HG02981 (cell line): ENCODE results near the gene PDLIM1.
"Not testable (repeated sequence)": the region's sequence is repeated elsewhere in the genome, so short reads cannot be mapped to it uniquely, and the experiment has no call there.

ENCODE experiments used
- ATAC-seq: cut with Tn5 transposase; IDR thresholded peaks from one replicate; pipeline ENCODE4 v1.9.1; 2021; ENCODE audit warnings: mild to moderate bottlenecking, moderate library complexity; ENCODE audit not compliant: unreplicated experiment

Gene PDLIM1

GRCh38 chr10:95243318-95243617 lies 47.5 kb downstream of the PDLIM1 start:
- no peak for ATAC-seq

- no peak for ATAC-seq
Observed at GRCh38 chr10:95242581-95243317, 48.1 kb downstream of the PDLIM1 start.

- no peak for ATAC-seq
Observed at GRCh38 chr10:95241533-95241932, 49.3 kb downstream of the PDLIM1 start.

GRCh38 chr10:95240811-95241210 lies 50.0 kb downstream of the PDLIM1 start:
- ATAC-seq = no peak

GRCh38 chr10:95240096-95240495 lies 50.7 kb downstream of the PDLIM1 start:
- ATAC-seq = not testable (repeated sequence)

- ATAC-seq = no peak
Observed at GRCh38 chr10:95237376-95238170, 53.2 kb downstream of the PDLIM1 start.

- ATAC-seq = peak; percentile 99
Observed at GRCh38 chr10:95236068-95236903, 54.5 kb downstream of the PDLIM1 start.

- ATAC-seq = peak; percentile 1
Observed at GRCh38 chr10:95235676-95236067, 55.1 kb downstream of the PDLIM1 start.

- ATAC-seq = no peak
Observed at GRCh38 chr10:95234951-95235350, 55.9 kb downstream of the PDLIM1 start.

- ATAC-seq = no peak
Observed at GRCh38 chr10:95233377-95234034, 57.3 kb downstream of the PDLIM1 start.

GRCh38 chr10:95230677-95231586 lies 59.9 kb downstream of the PDLIM1 start:
- not testable (repeated sequence) for ATAC-seq

GRCh38 chr10:95229724-95230627 lies 60.8 kb downstream of the PDLIM1 start:
- no peak for ATAC-seq

GRCh38 chr10:95228934-95229723 lies 61.7 kb downstream of the PDLIM1 start:
- ATAC-seq = not testable (repeated sequence)

GRCh38 chr10:95225136-95225535 lies 65.7 kb downstream of the PDLIM1 start:
- no peak for ATAC-seq

GRCh38 chr10:95221124-95221523 lies 69.7 kb downstream of the PDLIM1 start:
- no peak for ATAC-seq

GRCh38 chr10:95220539-95220938 lies 70.3 kb downstream of the PDLIM1 start:
- ATAC-seq = no peak

- ATAC-seq = no peak
Observed at GRCh38 chr10:95217476-95217875, 73.3 kb downstream of the PDLIM1 start.

- peak; percentile 85 for ATAC-seq
Observed at GRCh38 chr10:95214793-95215192, 76.0 kb downstream of the PDLIM1 start.
